HepG2 (cell line): ENCODE data around the gene MVB12A. TPM values are rescaled to one million over a fixed set of nuclear protein-coding genes. Genes with fewer than 3 reads are reported as not detected.

Experiments
- CEBPB ChIP-seq: IDR thresholded peaks from 2 replicates; pipeline ENCODE4 v1.6.1; 2011; ENCODE audit warnings: low read depth, low read length, improper control_type of control experiment, borderline replicate concordance
- CHD4 ChIP-seq: fragments of 200-600 bp; sonication (generic); IDR thresholded peaks from 2 replicates; pipeline ENCODE4 v1.7.0; 2017; ENCODE audit warnings: mild to moderate bottlenecking, low read length, borderline replicate concordance
- GTF3A ChIP-seq: sonication (generic); formaldehyde crosslinking; conservative IDR thresholded peaks from 2 replicates; pipeline ENCODE4 v1.4.0; 2020; ENCODE audit warnings: mild to moderate bottlenecking, missing genetic modification reagents
- HNRNPUL1 ChIP-seq: fragments of 200-400 bp; formaldehyde crosslinking; IDR thresholded peaks from 2 replicates; pipeline ENCODE4 v1.6.1; 2017; ENCODE audit warnings: low read depth, mild to moderate bottlenecking, low read length, moderate library complexity
- POLR2A ChIP-seq, 2 experiments: IDR thresholded peaks; 2 replicates each; pipeline ENCODE4 v1.6.1; 2011; ENCODE audit warnings: low read depth in 2 of 2, low read length in 2 of 2, mild to moderate bottlenecking in 1 of 2, moderate library complexity in 1 of 2; ENCODE audit not compliant: insufficient read depth in 1 of 2
- PPARG ChIP-seq: conservative IDR thresholded peaks from 2 replicates; pipeline ENCODE4 v1.6.1; 2016; ENCODE audit warnings: missing biosample characterization, missing genetic modification reagents
- SETDB1 ChIP-seq: sonication (generic); formaldehyde crosslinking; IDR thresholded peaks from 2 replicates; pipeline ENCODE4 v1.5.1; 2020; ENCODE audit warnings: missing genetic modification reagents, mild to moderate bottlenecking, borderline replicate concordance
- SMARCC2 ChIP-seq: fragments of 450-650 bp; IDR thresholded peaks from 2 replicates; pipeline ENCODE4 v1.6.1; 2017; ENCODE audit warnings: antibody characterized with exemption, mild to moderate bottlenecking
- SP140L ChIP-seq: sonication (generic); formaldehyde crosslinking; IDR thresholded peaks from 2 replicates; pipeline ENCODE4 v1.4.0; 2020; ENCODE audit warnings: missing genetic modification reagents, borderline replicate concordance
- U2AF2 ChIP-seq: fragments of 200-400 bp; formaldehyde crosslinking; IDR thresholded peaks from 2 replicates; pipeline ENCODE4 v1.6.1; 2017; ENCODE audit warnings: low read depth, mild to moderate bottlenecking, low read length
- ZFP41 ChIP-seq: sonication (generic); formaldehyde crosslinking; IDR thresholded peaks from 2 replicates; pipeline ENCODE4 v1.4.0; 2020; ENCODE audit warnings: mild to moderate bottlenecking, missing genetic modification reagents, borderline replicate concordance
- ZNF232 ChIP-seq: sonication (generic); formaldehyde crosslinking; IDR thresholded peaks from 2 replicates; pipeline ENCODE4 v1.4.0; 2020; ENCODE audit warnings: missing genetic modification reagents, borderline replicate concordance
- ZNF33A ChIP-seq: sonication (generic); formaldehyde crosslinking; IDR thresholded peaks from 2 replicates; pipeline ENCODE4 v1.5.1; 2020; ENCODE audit warnings: missing genetic modification reagents, mild to moderate bottlenecking, moderate library complexity, borderline replicate concordance
- ZNF33B ChIP-seq: sonication (generic); formaldehyde crosslinking; IDR thresholded peaks from 2 replicates; pipeline ENCODE4 v1.5.1; 2020; ENCODE audit warnings: mild to moderate bottlenecking, missing genetic modification reagents
- ZNF441 ChIP-seq: sonication (generic); formaldehyde crosslinking; IDR thresholded peaks from 2 replicates; pipeline ENCODE4 v1.7.0; 2021; ENCODE audit warnings: missing genetic modification reagents, borderline replicate concordance
- ZNF775 ChIP-seq: sonication (generic); formaldehyde crosslinking; IDR thresholded peaks from 2 replicates; pipeline ENCODE4 v1.4.0; 2020; ENCODE audit warnings: missing genetic modification reagents, mild to moderate bottlenecking, moderate library complexity, borderline replicate concordance
- ZNF780A ChIP-seq: sonication (generic); formaldehyde crosslinking; IDR thresholded peaks from 2 replicates; pipeline ENCODE4 v1.8.0; 2022; ENCODE audit warnings: mild to moderate bottlenecking, missing genetic modification reagents, moderate library complexity
- ZNF788 ChIP-seq: sonication (generic); formaldehyde crosslinking; IDR thresholded peaks from 2 replicates; pipeline ENCODE4 v1.5.0; 2020; ENCODE audit warnings: mild to moderate bottlenecking, missing genetic modification reagents, borderline replicate concordance
- ZNF878 ChIP-seq: sonication (generic); formaldehyde crosslinking; IDR thresholded peaks from 2 replicates; pipeline ENCODE4 v1.8.1; 2023; ENCODE audit warnings: mild to moderate bottlenecking, missing genetic modification reagents, moderate library complexity
- polyA plus RNA-seq, 8 experiments: library from polyadenylated mRNA; depleted of rRNA in 3 of 8; stranded (reverse) in 7 of 8; unstranded in 1 of 8; fragments of >200 nt; fragmentation: Illumina TruSeq in 4 of 8; extraction: Trizol in 4 of 8; gene quantifications; 2 replicates each; pipeline versions ENCODE4 v1.2.1 to v1.2.3, GENCODE V29; 2011 to 2016; ENCODE audit warnings: low read depth in 4 of 8, missing spikeins in 1 of 8, mixed read lengths in 1 of 8; ENCODE audit not compliant: insufficient read depth in 1 of 8
- total RNA-seq, 5 experiments: library from RNA; depleted of rRNA; stranded (reverse); fragments of >200 nt; fragmentation: Illumina TruSeq; extraction: Trizol; gene quantifications; 2 replicates each; pipeline ENCODE4 v1.2.3, GENCODE V29; 2016; ENCODE audit warnings: low read depth in 1 of 5
- TF ChIP-seq, protein P1 (sequence below): sonication (generic); formaldehyde crosslinking; IDR thresholded peaks from 2 replicates; pipeline ENCODE4 v1.4.0; 2020; ENCODE audit warnings: mild to moderate bottlenecking, missing genetic modification reagents
- TF ChIP-seq, protein P2 (sequence below): sonication (generic); formaldehyde crosslinking; IDR thresholded peaks from 2 replicates; pipeline ENCODE4 v1.9.0; 2021; ENCODE audit warnings: missing genetic modification reagents, mild to moderate bottlenecking, borderline replicate concordance
- TF ChIP-seq, protein P3 (sequence below): sonication (generic); formaldehyde crosslinking; IDR thresholded peaks from 2 replicates; pipeline ENCODE4 v1.8.1; 2023; ENCODE audit warnings: mild to moderate bottlenecking, missing genetic modification reagents
- TF ChIP-seq, protein P4 (sequence below): sonication (generic); formaldehyde crosslinking; IDR thresholded peaks from 2 replicates; pipeline ENCODE4 v1.9.0; 2021; ENCODE audit warnings: missing genetic modification reagents, borderline replicate concordance

MVB12A gene
- total and polyA plus RNA-seq, 2 of the 13 experiments (the other 11 are each of a cell fraction or from before 2014, with no cell fraction given): 35.7 to 36.1 TPM

DNA sequence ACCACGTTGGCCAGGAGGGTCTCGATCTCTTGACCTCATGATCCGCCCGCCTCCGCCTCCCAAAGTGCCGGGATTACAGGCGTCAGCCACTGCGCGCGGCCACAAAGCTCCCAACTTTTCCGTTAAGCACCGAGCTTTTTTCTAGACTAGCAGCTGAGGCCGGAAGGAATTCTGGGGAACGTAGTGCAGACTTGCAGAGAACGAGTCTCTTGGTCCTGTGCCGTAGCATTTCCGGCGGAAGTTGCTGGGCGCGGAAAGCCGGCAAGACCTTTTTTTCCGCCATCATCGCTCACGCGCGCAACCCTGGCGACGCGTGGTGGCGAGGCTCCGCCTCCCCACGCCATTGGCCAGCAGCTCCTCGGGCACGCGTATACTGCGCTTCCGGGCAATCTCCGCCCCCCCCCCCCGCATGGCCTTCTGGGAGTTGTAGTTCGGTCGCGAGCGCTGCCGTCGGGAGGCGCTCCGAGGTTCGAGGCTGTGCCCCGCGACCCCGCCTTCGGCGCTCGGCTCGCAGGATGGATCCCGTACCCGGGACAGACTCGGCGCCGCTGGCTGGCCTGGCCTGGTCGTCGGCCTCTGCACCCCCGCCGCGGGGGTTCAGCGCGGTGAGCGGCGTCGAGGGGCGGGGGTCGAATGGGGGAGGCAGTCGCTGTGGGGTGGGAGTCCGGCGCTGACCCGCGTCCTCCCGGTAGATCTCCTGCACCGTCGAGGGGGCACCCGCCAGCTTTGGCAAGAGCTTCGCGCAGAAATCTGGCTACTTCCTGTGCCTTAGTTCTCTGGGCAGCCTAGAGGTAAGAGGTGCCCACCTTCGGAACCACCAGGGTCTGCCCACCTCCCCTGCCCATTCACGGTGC, at the start of gene MVB12A (continued):
- TF ChIP-seq ZNF441 (CRISPR knock-in tag): peak; percentile 45; the same call in 1 of the 2 replicates
- TF ChIP-seq SETDB1: no peak
- no peak; the same call in 1 of the 2 replicates for TF ChIP-seq PPARG (CRISPR knock-in tag)
- no peak for TF ChIP-seq ZNF775 (CRISPR knock-in tag)
- TF ChIP-seq, protein P1, sequence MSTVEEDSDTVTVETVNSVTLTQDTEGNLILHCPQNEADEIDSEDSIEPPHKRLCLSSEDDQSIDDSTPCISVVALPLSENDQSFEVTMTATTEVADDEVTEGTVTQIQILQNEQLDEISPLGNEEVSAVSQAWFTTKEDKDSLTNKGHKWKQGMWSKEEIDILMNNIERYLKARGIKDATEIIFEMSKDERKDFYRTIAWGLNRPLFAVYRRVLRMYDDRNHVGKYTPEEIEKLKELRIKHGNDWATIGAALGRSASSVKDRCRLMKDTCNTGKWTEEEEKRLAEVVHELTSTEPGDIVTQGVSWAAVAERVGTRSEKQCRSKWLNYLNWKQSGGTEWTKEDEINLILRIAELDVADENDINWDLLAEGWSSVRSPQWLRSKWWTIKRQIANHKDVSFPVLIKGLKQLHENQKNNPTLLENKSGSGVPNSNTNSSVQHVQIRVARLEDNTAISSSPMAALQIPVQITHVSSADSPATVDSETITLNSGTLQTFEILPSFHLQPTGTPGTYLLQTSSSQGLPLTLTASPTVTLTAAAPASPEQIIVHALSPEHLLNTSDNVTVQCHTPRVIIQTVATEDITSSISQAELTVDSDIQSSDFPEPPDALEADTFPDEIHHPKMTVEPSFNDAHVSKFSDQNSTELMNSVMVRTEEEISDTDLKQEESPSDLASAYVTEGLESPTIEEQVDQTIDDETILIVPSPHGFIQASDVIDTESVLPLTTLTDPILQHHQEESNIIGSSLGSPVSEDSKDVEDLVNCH (CRISPR knock-in tag): no peak
- TF ChIP-seq, protein P2, sequence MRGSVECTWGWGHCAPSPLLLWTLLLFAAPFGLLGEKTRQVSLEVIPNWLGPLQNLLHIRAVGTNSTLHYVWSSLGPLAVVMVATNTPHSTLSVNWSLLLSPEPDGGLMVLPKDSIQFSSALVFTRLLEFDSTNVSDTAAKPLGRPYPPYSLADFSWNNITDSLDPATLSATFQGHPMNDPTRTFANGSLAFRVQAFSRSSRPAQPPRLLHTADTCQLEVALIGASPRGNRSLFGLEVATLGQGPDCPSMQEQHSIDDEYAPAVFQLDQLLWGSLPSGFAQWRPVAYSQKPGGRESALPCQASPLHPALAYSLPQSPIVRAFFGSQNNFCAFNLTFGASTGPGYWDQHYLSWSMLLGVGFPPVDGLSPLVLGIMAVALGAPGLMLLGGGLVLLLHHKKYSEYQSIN: no peak
- TF ChIP-seq SP140L: no peak
- no peak for TF ChIP-seq ZNF878 (CRISPR knock-in tag)
- no peak for TF ChIP-seq HNRNPUL1
- no peak; the same call in 1 of the 2 replicates for TF ChIP-seq GTF3A (CRISPR knock-in tag)
- no peak for TF ChIP-seq CHD4
- no peak for TF ChIP-seq U2AF2
- no peak for TF ChIP-seq SMARCC2
- TF ChIP-seq, protein P3, sequence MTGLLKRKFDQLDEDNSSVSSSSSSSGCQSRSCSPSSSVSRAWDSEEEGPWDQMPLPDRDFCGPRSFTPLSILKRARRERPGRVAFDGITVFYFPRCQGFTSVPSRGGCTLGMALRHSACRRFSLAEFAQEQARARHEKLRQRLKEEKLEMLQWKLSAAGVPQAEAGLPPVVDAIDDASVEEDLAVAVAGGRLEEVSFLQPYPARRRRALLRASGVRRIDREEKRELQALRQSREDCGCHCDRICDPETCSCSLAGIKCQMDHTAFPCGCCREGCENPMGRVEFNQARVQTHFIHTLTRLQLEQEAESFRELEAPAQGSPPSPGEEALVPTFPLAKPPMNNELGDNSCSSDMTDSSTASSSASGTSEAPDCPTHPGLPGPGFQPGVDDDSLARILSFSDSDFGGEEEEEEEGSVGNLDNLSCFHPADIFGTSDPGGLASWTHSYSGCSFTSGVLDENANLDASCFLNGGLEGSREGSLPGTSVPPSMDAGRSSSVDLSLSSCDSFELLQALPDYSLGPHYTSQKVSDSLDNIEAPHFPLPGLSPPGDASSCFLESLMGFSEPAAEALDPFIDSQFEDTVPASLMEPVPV: peak; percentile 26; the same call in 1 of the 2 replicates
- TF ChIP-seq ZNF788 (CRISPR knock-in tag): peak; percentile 76; the same call in 1 of the 2 replicates
- TF ChIP-seq, protein P4, sequence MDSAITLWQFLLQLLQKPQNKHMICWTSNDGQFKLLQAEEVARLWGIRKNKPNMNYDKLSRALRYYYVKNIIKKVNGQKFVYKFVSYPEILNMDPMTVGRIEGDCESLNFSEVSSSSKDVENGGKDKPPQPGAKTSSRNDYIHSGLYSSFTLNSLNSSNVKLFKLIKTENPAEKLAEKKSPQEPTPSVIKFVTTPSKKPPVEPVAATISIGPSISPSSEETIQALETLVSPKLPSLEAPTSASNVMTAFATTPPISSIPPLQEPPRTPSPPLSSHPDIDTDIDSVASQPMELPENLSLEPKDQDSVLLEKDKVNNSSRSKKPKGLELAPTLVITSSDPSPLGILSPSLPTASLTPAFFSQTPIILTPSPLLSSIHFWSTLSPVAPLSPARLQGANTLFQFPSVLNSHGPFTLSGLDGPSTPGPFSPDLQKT (CRISPR knock-in tag): peak; percentile 63; the same call in 1 of the 2 replicates
- TF ChIP-seq ZNF780A: no peak
- no peak for TF ChIP-seq CEBPB
- no peak for TF ChIP-seq ZNF33B
- TF ChIP-seq ZNF33A: 0 out of 2 replicates have a peak, but pooled peaks have one; percentile 67
- peak; percentile 42; the same call in 1 of the 2 replicates for TF ChIP-seq ZNF232 (CRISPR knock-in tag)
- peak; percentile 48 to 60 for TF ChIP-seq POLR2A (IDR thresholded peaks at IDR 0.05; ENCODE audit: insufficient read depth in 1 of 2, low read depth in 2 of 2, low read length in 2 of 2)
- 0 out of 2 replicates have a peak, but pooled peaks have one; percentile 54 for TF ChIP-seq ZFP41
